Body of pancreas (tissue), 4 donors: ENCODE results near the gene NOTCH3. TPM values are rescaled to one million over a fixed set of nuclear protein-coding genes. Genes with fewer than 3 reads are reported as not detected.

Experiments
- ATAC-seq: fragments of 150-250 bp; one replicate; pipeline ENCODE4 v1.9.1; 2016
- DNase-seq, 4 donors: peaks; one replicate each; pipeline ENCODE4 v3.0.0-alpha.2; 2019
- H3K27ac ChIP-seq, 4 donors: fragments of 200-600 bp; sonication (generic); 1 replicate in 3 of 4; 2 replicates in 1 of 4; pipeline versions ENCODE4 v1.5.1 to v1.6.1; 2016 to 2019; ENCODE audit warnings: mild to moderate bottlenecking in 1 of 4, mixed read lengths in 1 of 4, moderate library complexity in 1 of 4
- H3K27me3 ChIP-seq, 2 donors: fragments of 200-600 bp; sonication (generic); one replicate each; pipeline ENCODE4 v1.6.0; 2016; ENCODE audit warnings: mild to moderate bottlenecking in 1 of 2
- H3K36me3 ChIP-seq, 2 donors: fragments of 200-600 bp; sonication (generic); replicated peaks in 1 of 2; 2 replicates each; pipeline ENCODE4 v1.5.1; 2016; ENCODE audit warnings: low read depth in 2 of 2; ENCODE audit not compliant: insufficient read depth in 1 of 2
- H3K4me1 ChIP-seq: fragments of 200-600 bp; sonication (generic); one replicate; pipeline ENCODE4 v1.6.0; 2016
- H3K4me3 ChIP-seq, 2 donors: fragments of 200-600 bp; sonication (generic); 1 replicate in 1 of 2; 2 replicates in 1 of 2; pipeline ENCODE4 v1.5.1; 2016 to 2019
- H3K9me3 ChIP-seq, 3 donors: fragments of 200-600 bp; sonication (generic); 1 replicate in 2 of 3; 2 replicates in 1 of 3; pipeline ENCODE4 v1.5.1; 2016
- CTCF ChIP-seq, 7 experiments: fragments of 450-650 bp in 4 of 7; fragments of 200-600 bp in 3 of 7; sonication (generic) in 3 of 7; IDR thresholded peaks; one replicate each; pipeline ENCODE4 v1.5.1; 2016 to 2019; ENCODE audit warnings: antibody characterized with exemption in 7 of 7
- POLR2A ChIP-seq, 3 donors: fragments of 450-650 bp; IDR thresholded peaks; one replicate each; pipeline ENCODE4 v1.6.1; 2016; ENCODE audit warnings: antibody characterized with exemption in 3 of 3, mild to moderate bottlenecking in 2 of 3
- WGBS, 2 donors: methylation state at CpG; one replicate each; pipeline ENCODE4 v1.1.5; 2017; 5-methylcytosine and 5-hydroxymethylcytosine counted together
- intact Hi-C: fragments of 100-400 bp; cut with DNase I; formaldehyde crosslinking; loops from one replicate; pipeline ENCODE4 v1.15.1; 2023
- total RNA-seq, 2 donors: library from RNA; depleted of rRNA; stranded (reverse); fragments of >200 nt; gene quantifications; one replicate each; pipeline ENCODE4 v1.1.0, GENCODE V29; 2016

NOTCH3 gene
- 10 to 100 TPM; 20.2 to 33.9 TPM for total RNA-seq

GRCh38 chr19:15200553-15201364 lies at the start of gene NOTCH3:
TSS of gene NOTCH3 (minus strand) at chr19:15200995. CDS start at chr19:15200905, 90 bp downstream.
- H3K27me3 ChIP-seq = no peaks in the 10 kb centered on the region
- H3K4me3 ChIP-seq = peak within 1 kb of the TSS; percentile 30 to 47
- intact Hi-C loops = no loop called here
- no peaks in the 10 kb centered on the region for H3K9me3 ChIP-seq
- DNase-seq = peak in 2 of 4 donors; percentile 8 to 39
- H3K36me3 ChIP-seq = no peaks in the 10 kb centered on the region
- no peak for TF ChIP-seq CTCF (IDR thresholded peaks at IDR 0.05)
- TF ChIP-seq POLR2A (IDR thresholded peaks at IDR 0.05) = no peak
- H3K4me1 ChIP-seq = peaks cover 20% of the 10 kb centered on the region
- peak within 1 kb of the TSS; percentile 36 to 79 (median 68) for H3K27ac ChIP-seq
- 3 to 13% methylated on average over 13 to 49 of the region's 74 CpGs for WGBS, 2 donors
- no peak for ATAC-seq

DNA sequence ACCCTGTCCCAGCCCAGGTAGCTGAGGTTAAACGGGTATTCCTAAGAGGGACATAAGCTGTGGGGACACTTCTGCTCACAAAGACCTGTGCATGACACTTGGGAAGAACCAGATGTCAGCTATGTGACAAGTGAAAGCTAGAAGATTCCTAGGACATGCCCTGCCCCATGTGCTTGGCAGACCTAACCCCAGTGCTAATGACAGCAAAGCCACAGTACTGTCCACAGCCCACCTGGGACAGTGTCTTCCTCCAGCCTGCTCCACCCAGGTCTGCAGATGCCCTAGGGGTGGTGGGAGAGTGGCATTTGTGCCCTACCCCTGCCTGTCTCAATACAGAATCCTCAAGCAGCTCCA lies 49.8 kb upstream of the NOTCH3 start:
- Histone ChIP-seq H3K27ac (peak overlapping the region; percentile 29 to 83 (median 64)), H3K4me1 (peaks cover 56% of the 10 kb centered on the region), H3K4me3 (no peak overlapping the region), H3K9me3 (no peaks in the 10 kb centered on the region), H3K36me3 (peaks cover 13 to 30% of the 10 kb centered on the region in 2 donors), H3K27me3 (no peaks in the 10 kb centered on the region)
- intact Hi-C loops = no loop called here
- no peak for ATAC-seq
- no peak for TF ChIP-seq POLR2A (IDR thresholded peaks at IDR 0.05)
- TF ChIP-seq CTCF (IDR thresholded peaks at IDR 0.05) = no peak
- DNase-seq = no peak
- WGBS, 2 donors = 55% methylated on average over 1 of the region's 1 CpG; no CpG with 5 or more reads in 1 of the 2 donors

- H3K36me3 ChIP-seq = peaks cover 8 to 27% of the 10 kb centered on the region in 2 donors
- TF ChIP-seq POLR2A (IDR thresholded peaks at IDR 0.05) (no peak), CTCF (IDR thresholded peaks at IDR 0.05) (no peak)
- DNase-seq (peak; percentile 41 to 61 (median 52)), ATAC-seq (peak; percentile 45)
- no peaks in the 10 kb centered on the region for H3K9me3 ChIP-seq
- WGBS, 2 donors = 65 to 66% methylated on average over 14 to 15 of the region's 15 CpGs
- peaks cover 56% of the 10 kb centered on the region for H3K4me1 ChIP-seq
- no peaks in the 10 kb centered on the region for H3K27me3 ChIP-seq
- no peak overlapping the region for H3K4me3 ChIP-seq
- H3K27ac ChIP-seq = peak overlapping the region in 3 of 4 donors; percentile 56 to 83 (median 72)
- intact Hi-C loops = no loop called here
Measured at GRCh38 chr19:15249972-15250639, 49.3 kb upstream of the NOTCH3 start.

GRCh38 chr19:15249528-15249874 lies 48.7 kb upstream of the NOTCH3 start:
- H3K4me1 ChIP-seq = peaks cover 56% of the 10 kb centered on the region
- TF ChIP-seq CTCF (IDR thresholded peaks at IDR 0.05) = no peak
- TF ChIP-seq POLR2A (IDR thresholded peaks at IDR 0.05) = no peak
- H3K4me3 ChIP-seq = no peak overlapping the region
- H3K27ac ChIP-seq = peak overlapping the region; percentile 26 to 83 (median 64)
- ATAC-seq (no peak), DNase-seq (no peak)
- peaks cover 3 to 21% of the 10 kb centered on the region in 2 donors for H3K36me3 ChIP-seq
- H3K9me3 ChIP-seq = no peaks in the 10 kb centered on the region
- intact Hi-C loops = no loop called here
- whole genome bisulfite sequencing, 2 donors = 81 to 85% methylated on average over 2 to 5 of the region's 6 CpGs
- H3K27me3 ChIP-seq = no peaks in the 10 kb centered on the region
